GM12878 (cell line): ENCODE measurements around the gene TBC1D5. TPM values are rescaled to one million over a fixed set of nuclear protein-coding genes. Genes with fewer than 3 reads are reported as not detected.

ENCODE experiments used
- ATAC-seq: fragments of 200-7000 bp; cut with Tn5 transposase; 3 replicates; pipeline ENCODE4 v1.9.1; 2020; ENCODE audit warnings: mild to moderate bottlenecking, moderate library complexity
- BruUV-seq: library from RNA; stranded (reverse); fragments of 400-500 nt; replicated peaks from 2 replicates; lab custom pipeline; 2021; lab: Mats Ljungman, UMichigan
- CTCF ChIA-PET: fragments of 300-600 bp; sonication (Branson Sonifier 250); formaldehyde crosslinking; extraction: SDS; loops from one replicate; lab custom pipeline; 2021; ENCODE audit warnings: inconsistent platforms; lab: Yijun Ruan, JAX
- POLR2A ChIA-PET: fragments of 350-600 bp; formaldehyde crosslinking; extraction: SDS; loops from one replicate; lab custom pipeline; 2021; ENCODE audit warnings: inconsistent platforms; lab: Charles Lee
- RAD21 ChIA-PET: fragments of 300-600 bp; sonication (Branson Sonifier 250); formaldehyde crosslinking; loops from one replicate; lab custom pipeline; 2023; ENCODE audit warnings: antibody characterized with exemption; ENCODE audit not compliant: unreplicated experiment; lab: Charles Lee
- SMC1A ChIA-PET: fragments of 300-600 bp; sonication (Branson Sonifier 250); formaldehyde crosslinking; loops from one replicate; lab custom pipeline; 2023; ENCODE audit not compliant: unreplicated experiment, uncharacterized antibody; lab: Charles Lee
- DNase-seq: peaks from one replicate; pipeline ENCODE4 v3.0.0-alpha.2; 2011; ENCODE audit warnings: low read depth, low spot score
- FAIRE-seq: peaks from 3 replicates; lab custom pipeline; 2011; peaks lifted over from hg19 to GRCh38; lab: Jason Lieb, UNC
- H2AFZ ChIP-seq: 2 replicates; pipeline ENCODE4 v1.6.0; 2011; ENCODE audit warnings: low read depth, low read length, control low read depth; ENCODE audit not compliant: control insufficient read depth
- H3K27ac ChIP-seq: 2 replicates; pipeline ENCODE4 v1.5.1; 2011; ENCODE audit warnings: control low read depth; ENCODE audit not compliant: control insufficient read depth, insufficient read depth
- H3K27me3 ChIP-seq, 2 experiments: replicated peaks in 1 of 2; 2 replicates each; pipeline versions ENCODE4 v1.6.0 to v1.6.1; 2011; ENCODE audit warnings: low read length in 1 of 2; ENCODE audit not compliant: control insufficient read depth in 2 of 2, insufficient read depth in 2 of 2
- H3K36me3 ChIP-seq, 2 experiments: 2 replicates each; pipeline ENCODE4 v1.5.1; 2011; ENCODE audit warnings: low read length in 1 of 2; ENCODE audit not compliant: control insufficient read depth in 2 of 2, insufficient read depth in 2 of 2
- H3K4me1 ChIP-seq: 2 replicates; pipeline ENCODE4 v1.6.1; 2011; ENCODE audit warnings: mild to moderate bottlenecking, low read length, moderate library complexity, mixed read lengths; ENCODE audit not compliant: control insufficient read depth, insufficient read depth
- H3K4me2 ChIP-seq: 2 replicates; pipeline ENCODE4 v1.6.0; 2011; ENCODE audit warnings: control low read depth; ENCODE audit not compliant: control insufficient read depth, insufficient read depth
- H3K4me3 ChIP-seq: fragments of 200-600 bp; sonication (generic); 2 replicates; pipeline ENCODE4 v1.5.1; 2016
- H3K79me2 ChIP-seq: 2 replicates; pipeline ENCODE4 v1.6.0; 2011; ENCODE audit warnings: low read length; ENCODE audit not compliant: control insufficient read depth, insufficient read depth
- H3K9ac ChIP-seq: 2 replicates; pipeline ENCODE4 v1.8.0; 2011; ENCODE audit warnings: low read length, control low read depth, mixed read lengths; ENCODE audit not compliant: control insufficient read depth, insufficient read depth
- H3K9me3 ChIP-seq: replicated peaks from 3 replicates; pipeline ENCODE4 v1.5.1; 2011; ENCODE audit warnings: mild to moderate bottlenecking, low read length; ENCODE audit not compliant: control insufficient read depth, insufficient read depth
- H4K20me1 ChIP-seq: 2 replicates; pipeline ENCODE4 v1.6.0; 2011; ENCODE audit not compliant: control insufficient read depth, insufficient read depth
- CBFB ChIP-seq: IDR thresholded peaks from 2 replicates; pipeline ENCODE4 v1.6.1; 2016; ENCODE audit warnings: antibody characterized with exemption, low read depth
- EP300 ChIP-seq, 2 experiments: fragments of 150-350 bp in 1 of 2; IDR thresholded peaks; 2 replicates each; pipeline ENCODE4 v1.6.1; 2011 to 2012; ENCODE audit warnings: low read depth in 2 of 2, low read length in 2 of 2, borderline replicate concordance in 1 of 2, improper control_type of control experiment in 1 of 2, inconsistent platforms in 1 of 2; ENCODE audit not compliant: control insufficient read depth in 1 of 2
- GABPA ChIP-seq: IDR thresholded peaks from 2 replicates; pipeline ENCODE4 v1.6.1; 2014; ENCODE audit warnings: antibody characterized with exemption, low read depth, mild to moderate bottlenecking, inconsistent platforms
- MEF2A ChIP-seq: IDR thresholded peaks from 2 replicates; pipeline ENCODE4 v1.6.1; 2011; ENCODE audit warnings: low read depth, mild to moderate bottlenecking, low read length, moderate library complexity; ENCODE audit not compliant: insufficient read depth
- POLR2AphosphoS5 ChIP-seq: IDR thresholded peaks from 2 replicates; pipeline ENCODE4 v1.6.1; 2011; ENCODE audit warnings: mild to moderate bottlenecking, low read length, inconsistent platforms
- RBBP5 ChIP-seq: fragments of 200-600 bp; sonication (generic); conservative IDR thresholded peaks from 2 replicates; pipeline ENCODE4 v1.6.1; 2016
- TAF1 ChIP-seq: IDR thresholded peaks from 2 replicates; pipeline ENCODE4 v1.6.1; 2011; ENCODE audit warnings: mild to moderate bottlenecking, low read depth, low read length, borderline replicate concordance
- TCF7 ChIP-seq: IDR thresholded peaks from 2 replicates; pipeline ENCODE4 v1.6.1; 2014; ENCODE audit warnings: antibody characterized with exemption, borderline replicate concordance
- WGBS: methylation state at CpG from one replicate; pipeline ENCODE4 v1.1.6; 2016; ENCODE audit warnings: low lambda C conversion rate; ENCODE audit not compliant: insufficient replicate concordance, insufficient coverage; ENCODE audit errors: missing lambda C conversion rate; 5-methylcytosine and 5-hydroxymethylcytosine counted together
- in situ Hi-C: fragments of 300-500 bp; cut with MboI; formaldehyde crosslinking; loops from 9 replicates; pipeline ENCODE4 v1.14.3; 2018; ENCODE audit warnings: mixed read lengths
- intact Hi-C: fragments of 100-400 bp; cut with micrococcal nuclease; formaldehyde crosslinking; loops from one replicate; pipeline ENCODE4 v1.14.2; 2022; ENCODE audit not compliant: unreplicated experiment
- polyA plus RNA-seq, 11 experiments: library from polyadenylated mRNA; depleted of rRNA in 4 of 11; unstranded in 6 of 11; stranded (reverse) in 5 of 11; fragments of >200 nt; fragmentation: Nextera tagmentation in 4 of 11; fragmentation: Illumina TruSeq in 1 of 11; extraction: Ambion mirVana in 4 of 11; extraction: Trizol in 1 of 11; gene quantifications; 1 replicate in 1 of 11; 2 replicates in 10 of 11; pipeline versions ENCODE4 v1.2.1 to v1.2.3, GENCODE V29; 2011 to 2016; ENCODE audit warnings: inconsistent platforms in 2 of 11, missing spikeins in 2 of 11, low read depth in 1 of 11
- total RNA-seq, 4 experiments: library from RNA; depleted of rRNA in 3 of 4; stranded (reverse); fragments of >200 nt in 3 of 4; fragmentation: Illumina TruSeq in 1 of 4; extraction: Trizol in 1 of 4; gene quantifications; 2 replicates each; pipeline versions ENCODE4 v1.2.1 to v1.2.3, GENCODE V29; 2013 to 2021
- TF ChIP-seq, protein P1 (sequence below): fragments of 450-650 bp; IDR thresholded peaks from 2 replicates; pipeline ENCODE4 v1.6.1; 2017; ENCODE audit warnings: low read depth, mild to moderate bottlenecking, moderate library complexity
- TF ChIP-seq, protein P2 (sequence below): IDR thresholded peaks from 2 replicates; pipeline ENCODE4 v1.6.1; 2012; ENCODE audit warnings: low read depth, low read length, improper control_type of control experiment
- TF ChIP-seq, protein P3 (sequence below): IDR thresholded peaks from 2 replicates; pipeline ENCODE4 v1.6.1; 2011; ENCODE audit warnings: borderline replicate concordance, low read depth, mild to moderate bottlenecking, moderate library complexity, mixed read lengths, low read length; ENCODE audit not compliant: insufficient read depth; ENCODE audit errors: extremely low read length
- TF ChIP-seq, protein P4 (sequence below): fragments of 450-650 bp; conservative IDR thresholded peaks from 2 replicates; pipeline ENCODE4 v1.6.1; 2017; ENCODE audit warnings: mild to moderate bottlenecking, moderate library complexity

The TBC1D5 gene
- total and polyA plus RNA-seq, 10 of the 15 experiments (the other 5 are each of a cell fraction or from before 2014, with no cell fraction given): 5.5 to 61.0 (median 43.8) TPM

DNA sequence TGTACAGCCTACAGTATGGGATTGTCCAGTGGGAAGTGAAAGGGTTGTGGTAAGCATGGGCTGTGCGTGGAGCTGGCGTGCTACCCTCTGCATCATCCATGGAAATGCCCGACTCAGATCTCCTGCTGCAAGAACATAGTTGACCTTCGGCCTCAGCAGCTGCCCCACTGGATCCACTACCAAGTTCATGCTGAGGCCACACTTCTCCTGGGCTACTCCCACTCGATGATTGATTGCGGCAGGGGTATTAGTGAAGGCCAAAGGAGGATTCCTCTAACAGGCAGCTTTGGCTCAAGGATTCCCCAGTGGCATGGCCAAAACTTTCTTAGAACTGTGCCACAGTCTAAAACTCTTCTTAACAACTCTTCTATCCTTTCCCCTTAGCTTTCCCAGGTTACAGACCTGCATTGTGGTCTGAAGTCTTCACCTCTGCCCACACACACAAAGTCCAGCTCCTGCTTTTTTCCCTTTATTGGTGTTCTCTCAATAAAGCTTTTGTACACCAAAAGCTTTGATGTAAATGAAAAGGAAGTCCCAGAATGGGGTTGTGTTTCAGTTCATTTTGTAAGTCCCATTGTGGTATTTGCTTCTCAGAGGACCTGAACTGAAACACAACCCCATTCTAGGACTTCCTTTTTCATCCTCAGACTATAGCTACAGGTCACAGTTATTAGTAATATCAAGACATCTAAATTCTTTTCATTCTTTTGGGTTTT is 4.9 kb upstream of the TBC1D5 start (continued):
- TF ChIP-seq, protein P1, sequence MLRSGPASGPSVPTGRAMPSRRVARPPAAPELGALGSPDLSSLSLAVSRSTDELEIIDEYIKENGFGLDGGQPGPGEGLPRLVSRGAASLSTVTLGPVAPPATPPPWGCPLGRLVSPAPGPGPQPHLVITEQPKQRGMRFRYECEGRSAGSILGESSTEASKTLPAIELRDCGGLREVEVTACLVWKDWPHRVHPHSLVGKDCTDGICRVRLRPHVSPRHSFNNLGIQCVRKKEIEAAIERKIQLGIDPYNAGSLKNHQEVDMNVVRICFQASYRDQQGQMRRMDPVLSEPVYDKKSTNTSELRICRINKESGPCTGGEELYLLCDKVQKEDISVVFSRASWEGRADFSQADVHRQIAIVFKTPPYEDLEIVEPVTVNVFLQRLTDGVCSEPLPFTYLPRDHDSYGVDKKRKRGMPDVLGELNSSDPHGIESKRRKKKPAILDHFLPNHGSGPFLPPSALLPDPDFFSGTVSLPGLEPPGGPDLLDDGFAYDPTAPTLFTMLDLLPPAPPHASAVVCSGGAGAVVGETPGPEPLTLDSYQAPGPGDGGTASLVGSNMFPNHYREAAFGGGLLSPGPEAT: peak; percentile 88

DNA sequence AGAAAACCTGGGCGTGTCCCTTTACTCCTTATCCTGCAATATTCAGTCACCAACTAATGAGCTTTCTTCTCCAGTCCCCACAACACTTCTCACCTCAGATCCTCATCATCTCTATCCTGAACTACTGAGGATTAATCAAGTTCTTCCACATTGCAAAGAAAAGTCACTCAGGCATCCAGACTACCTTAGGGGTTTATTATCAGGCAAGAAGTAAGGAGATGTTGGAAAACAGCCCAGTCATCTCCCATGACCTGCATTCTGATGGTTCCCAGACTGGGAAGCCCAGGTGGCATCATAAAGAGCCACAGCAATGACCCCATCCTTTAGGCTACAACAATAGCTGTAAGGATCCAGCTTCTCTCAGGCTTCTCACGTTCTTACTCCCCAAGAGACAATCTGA is 3.5 kb upstream of the TBC1D5 start:
- Histone ChIP-seq H3K27ac (no peak overlapping the region), H2AFZ (no peak overlapping the region), H3K36me3 (no peaks in the 10 kb centered on the region), H4K20me1 (no peaks in the 10 kb centered on the region), H3K9ac (no peak overlapping the region), H3K79me2 (peaks cover 17% of the 10 kb centered on the region), H3K4me2 (no peak overlapping the region), H3K9me3 (no peaks in the 10 kb centered on the region), H3K4me1 (peaks cover 31% of the 10 kb centered on the region), H3K27me3 (no peaks in the 10 kb centered on the region), H3K4me3 (no peak overlapping the region)
- BruUV-seq: no TSS peak
- DNase-seq: no peak
- 67% methylated on average over 2 of the region's 2 CpGs for WGBS
- no peak for FAIRE-seq
- ChIA-PET RAD21 (interaction anchor here (0.5 to 1.6 kb wide), 3 partner anchors 29 to 101 kb away, joined by 3 read pairs; no protein-coding TSS in a partner anchor), POLR2A (interaction anchor here (1.3 kb wide), 1 partner anchor 10 kb away, joined by 3 read pairs; no protein-coding TSS in a partner anchor), SMC1A (interaction anchor here (0.6 to 4.0 kb wide), 8 partner anchors 11 to 299 kb away, joined by 3 to 21 read pairs (median 4); no protein-coding TSS in a partner anchor), CTCF (interaction anchor here (1.1 to 2.9 kb wide), 2 partner anchors 95 to 101 kb away, joined by 3 to 9 read pairs; no protein-coding TSS in a partner anchor)
- in situ Hi-C loops: loop anchor here (10.0 kb wide), 1 partner anchor 1231 kb away; the partner anchor contains the start of gene RFTN1
- ATAC-seq: no peak
- intact Hi-C loops: loop anchor here (10.0 kb wide), 1 partner anchor 1231 kb away; the partner anchor contains the start of gene RFTN1
- TF ChIP-seq TCF7: no peak
- TF ChIP-seq, protein P1: no peak
- no peak for TF ChIP-seq RBBP5
- TF ChIP-seq TAF1: no peak
- TF ChIP-seq MEF2A: no peak
- no peak for TF ChIP-seq EP300 (IDR thresholded peaks at IDR 0.05; ENCODE audit: borderline replicate concordance in 1 of 2, control insufficient read depth in 1 of 2, low read depth in 2 of 2, low read length in 2 of 2)
- TF ChIP-seq CBFB: no peak
- TF ChIP-seq, protein P2, sequence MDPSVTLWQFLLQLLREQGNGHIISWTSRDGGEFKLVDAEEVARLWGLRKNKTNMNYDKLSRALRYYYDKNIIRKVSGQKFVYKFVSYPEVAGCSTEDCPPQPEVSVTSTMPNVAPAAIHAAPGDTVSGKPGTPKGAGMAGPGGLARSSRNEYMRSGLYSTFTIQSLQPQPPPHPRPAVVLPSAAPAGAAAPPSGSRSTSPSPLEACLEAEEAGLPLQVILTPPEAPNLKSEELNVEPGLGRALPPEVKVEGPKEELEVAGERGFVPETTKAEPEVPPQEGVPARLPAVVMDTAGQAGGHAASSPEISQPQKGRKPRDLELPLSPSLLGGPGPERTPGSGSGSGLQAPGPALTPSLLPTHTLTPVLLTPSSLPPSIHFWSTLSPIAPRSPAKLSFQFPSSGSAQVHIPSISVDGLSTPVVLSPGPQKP: no peak
- TF ChIP-seq, protein P3, sequence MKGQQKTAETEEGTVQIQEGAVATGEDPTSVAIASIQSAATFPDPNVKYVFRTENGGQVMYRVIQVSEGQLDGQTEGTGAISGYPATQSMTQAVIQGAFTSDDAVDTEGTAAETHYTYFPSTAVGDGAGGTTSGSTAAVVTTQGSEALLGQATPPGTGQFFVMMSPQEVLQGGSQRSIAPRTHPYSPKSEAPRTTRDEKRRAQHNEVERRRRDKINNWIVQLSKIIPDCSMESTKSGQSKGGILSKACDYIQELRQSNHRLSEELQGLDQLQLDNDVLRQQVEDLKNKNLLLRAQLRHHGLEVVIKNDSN: no peak
- TF ChIP-seq, protein P4, sequence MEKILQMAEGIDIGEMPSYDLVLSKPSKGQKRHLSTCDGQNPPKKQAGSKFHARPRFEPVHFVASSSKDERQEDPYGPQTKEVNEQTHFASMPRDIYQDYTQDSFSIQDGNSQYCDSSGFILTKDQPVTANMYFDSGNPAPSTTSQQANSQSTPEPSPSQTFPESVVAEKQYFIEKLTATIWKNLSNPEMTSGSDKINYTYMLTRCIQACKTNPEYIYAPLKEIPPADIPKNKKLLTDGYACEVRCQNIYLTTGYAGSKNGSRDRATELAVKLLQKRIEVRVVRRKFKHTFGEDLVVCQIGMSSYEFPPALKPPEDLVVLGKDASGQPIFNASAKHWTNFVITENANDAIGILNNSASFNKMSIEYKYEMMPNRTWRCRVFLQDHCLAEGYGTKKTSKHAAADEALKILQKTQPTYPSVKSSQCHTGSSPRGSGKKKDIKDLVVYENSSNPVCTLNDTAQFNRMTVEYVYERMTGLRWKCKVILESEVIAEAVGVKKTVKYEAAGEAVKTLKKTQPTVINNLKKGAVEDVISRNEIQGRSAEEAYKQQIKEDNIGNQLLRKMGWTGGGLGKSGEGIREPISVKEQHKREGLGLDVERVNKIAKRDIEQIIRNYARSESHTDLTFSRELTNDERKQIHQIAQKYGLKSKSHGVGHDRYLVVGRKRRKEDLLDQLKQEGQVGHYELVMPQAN: no peak
- no peak for TF ChIP-seq GABPA
- TF ChIP-seq POLR2AphosphoS5: no peak
